HG03045 (cell line): Measurements from ENCODE around the gene RIPK4.
"Not testable (repeated sequence)": the region's sequence is repeated elsewhere in the genome, so short reads cannot be mapped to it uniquely, and the experiment has no call there.

Experiments used
- ATAC-seq: cut with Tn5 transposase; IDR thresholded peaks from one replicate; pipeline ENCODE4 v1.9.1; 2021; ENCODE audit warnings: mild to moderate bottlenecking, moderate library complexity; ENCODE audit not compliant: unreplicated experiment

RIPK4 gene

DNA sequence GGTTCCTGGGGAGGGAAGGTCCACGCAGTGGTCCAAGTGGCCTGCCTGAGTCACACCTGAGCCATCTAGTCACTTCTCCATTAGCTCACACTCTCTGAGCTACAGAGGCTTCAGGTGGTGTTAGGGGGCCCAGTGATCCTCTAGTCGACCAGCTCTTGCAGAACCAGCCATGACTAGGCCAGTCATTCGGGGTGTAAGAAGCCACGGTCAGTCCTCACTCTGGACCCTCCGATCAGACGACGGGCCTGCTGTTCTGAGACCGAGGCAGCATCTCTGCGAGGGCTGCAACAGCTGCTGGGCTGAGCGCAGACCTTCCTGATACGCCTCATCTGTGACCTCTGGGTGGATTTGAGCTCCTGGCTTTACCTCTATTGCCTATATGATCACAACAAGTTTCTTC, 68.8 kb downstream of the RIPK4 start:
- no peak for ATAC-seq

DNA sequence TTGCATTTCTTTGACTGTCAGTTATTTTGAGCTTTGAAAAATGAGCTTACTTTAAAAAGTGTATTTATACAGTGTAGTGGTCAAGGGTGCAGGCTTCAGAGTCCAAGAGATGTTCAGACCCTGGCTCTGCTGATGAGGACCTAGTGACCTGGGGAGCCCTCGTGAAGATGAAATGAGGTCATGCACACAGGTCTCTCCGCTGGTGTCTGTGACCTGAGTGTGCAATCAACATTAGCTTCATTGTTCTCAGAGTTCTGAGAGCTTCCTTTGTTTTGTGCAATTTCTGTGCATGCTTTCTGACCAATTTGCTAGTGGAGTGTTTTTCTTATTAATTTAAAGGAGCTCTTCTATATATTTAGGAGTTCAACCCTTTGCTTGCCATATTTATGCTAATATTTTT, 71.3 kb downstream of the RIPK4 start:
- ATAC-seq = no peak

DNA sequence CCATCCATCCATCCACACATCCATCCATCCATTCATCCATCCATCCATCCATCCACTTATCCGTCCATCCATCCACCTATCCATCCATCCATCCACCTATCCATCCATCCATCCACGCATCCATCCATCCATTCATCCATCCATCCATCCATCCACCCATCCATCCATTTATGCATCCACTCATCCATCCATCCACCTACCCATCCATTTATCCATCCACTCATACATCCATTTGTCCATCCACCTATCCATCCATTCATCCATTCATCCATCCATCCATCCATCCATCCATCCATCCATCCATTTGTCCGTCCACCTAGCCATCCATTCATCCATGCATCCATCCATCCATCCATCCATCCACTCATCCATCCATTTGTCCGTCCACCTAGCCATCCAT, 72.8 kb downstream of the RIPK4 start:
- not testable (repeated sequence) for ATAC-seq

DNA sequence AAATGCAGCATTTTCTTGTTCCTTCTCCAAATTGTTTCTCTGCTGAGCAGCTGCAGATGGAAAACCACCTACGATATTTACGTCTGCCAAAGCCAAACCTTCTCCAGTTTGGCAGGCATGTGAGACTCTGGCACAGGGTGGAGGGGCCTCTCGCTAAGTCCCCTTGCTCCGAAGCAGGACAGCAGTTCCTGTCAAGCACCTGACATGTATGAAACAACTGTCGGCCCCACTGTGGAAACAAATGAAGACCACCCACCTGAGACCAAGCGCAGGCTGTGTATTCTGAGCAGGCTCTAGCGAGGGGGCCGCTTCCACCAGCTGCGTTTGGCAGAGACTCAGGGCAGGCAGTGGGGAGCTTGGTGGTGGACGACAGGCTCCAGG, 74.7 kb downstream of the RIPK4 start:
- no peak for ATAC-seq

DNA sequence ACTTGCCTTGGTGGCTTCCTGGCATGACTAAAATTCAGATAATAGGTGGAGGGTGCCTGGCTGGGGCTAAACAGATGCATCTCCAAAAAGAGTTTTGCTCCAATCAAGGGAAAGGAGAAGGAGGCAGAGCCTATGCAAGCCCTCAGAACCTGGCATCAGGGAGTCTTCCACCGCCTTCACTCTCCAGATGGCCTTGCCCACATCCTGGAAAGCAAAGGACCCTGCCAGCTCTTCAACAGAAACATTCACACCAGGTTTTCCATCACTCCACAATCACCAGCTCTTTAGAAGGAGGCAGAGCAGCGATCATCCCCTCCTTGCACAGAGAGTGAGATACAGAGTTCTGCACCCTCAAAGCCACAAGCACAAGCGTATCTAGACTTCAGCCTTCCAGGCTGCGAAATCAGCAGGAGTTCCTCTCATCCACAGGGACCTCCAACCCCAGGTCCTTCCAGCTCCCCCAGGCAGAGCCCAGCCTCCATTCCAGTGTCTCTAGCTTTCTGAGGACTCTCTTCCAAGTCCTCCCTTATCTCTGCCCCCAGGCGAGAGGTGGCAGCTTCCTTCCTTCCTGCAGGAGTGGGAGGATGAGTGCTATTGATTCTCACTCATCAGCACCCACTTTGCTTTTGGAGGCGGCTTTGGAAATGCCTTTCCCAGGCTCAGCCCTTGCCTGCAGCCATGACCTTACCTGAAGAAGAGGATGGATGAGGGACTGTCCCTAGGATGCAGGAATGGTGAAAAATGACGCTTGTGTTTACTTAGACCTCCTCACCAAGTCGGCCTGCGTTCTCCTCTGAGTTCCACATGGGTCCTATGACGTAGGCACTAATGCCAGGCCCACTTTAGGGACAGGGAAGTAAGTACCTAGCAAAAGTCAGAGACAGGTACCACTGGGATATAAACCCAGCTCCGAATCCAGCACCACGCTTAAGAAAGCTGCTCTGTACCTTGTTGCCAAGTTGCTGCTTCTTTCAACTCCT, 75.4 kb downstream of the RIPK4 start:
- ATAC-seq = no peak
